A549 (cell line): Measurements from ENCODE around the gene ZCCHC24. TPM values are rescaled to one million over a fixed set of nuclear protein-coding genes. Genes with fewer than 3 reads are reported as not detected.

Experiments used
- ATAC-seq, 2 experiments: fragments of 200-7000 bp in 1 of 2; fragments of >200 bp in 1 of 2; cut with Nextera tagmentation in 1 of 2; cut with Tn5 transposase in 1 of 2; 3 replicates each; pipeline versions ENCODE4 v1.8.0 to v1.9.1; 2018 to 2020; ENCODE audit warnings: mild to moderate bottlenecking in 1 of 2, moderate library complexity in 1 of 2
- CTCF ChIA-PET: fragments of 300-600 bp; sonication (Branson Sonifier 250); formaldehyde crosslinking; extraction: SDS; loops from one replicate; lab custom pipeline; 2021; ENCODE audit warnings: antibody characterized with exemption, inconsistent platforms; lab: Yijun Ruan, JAX
- POLR2A ChIA-PET: fragments of 350-600 bp; formaldehyde crosslinking; extraction: SDS; loops from one replicate; lab custom pipeline; 2021; ENCODE audit warnings: antibody characterized with exemption, inconsistent platforms; lab: Yijun Ruan, JAX
- DNase-seq, 2 experiments: peaks; one replicate each; pipeline versions ENCODE4 v3.0.0 to v3.0.0-alpha.2; 2011 to 2016; ENCODE audit warnings: low read depth in 1 of 2, low spot score in 1 of 2
- FAIRE-seq: peaks from 2 replicates; lab custom pipeline; 2011; peaks lifted over from hg19 to GRCh38; lab: Jason Lieb, UNC
- H3K27ac ChIP-seq, 2 experiments: fragments of >200 bp; sonication (Bioruptor Twin); formaldehyde crosslinking; 3 replicates each; pipeline ENCODE4 v1.5.1; 2016 to 2017
- H3K4me1 ChIP-seq: fragments of >200 bp; sonication (Bioruptor Twin); formaldehyde crosslinking; 3 replicates; pipeline ENCODE4 v1.6.1; 2016
- H3K4me2 ChIP-seq: fragments of >200 bp; sonication (Bioruptor Twin); formaldehyde crosslinking; 3 replicates; pipeline ENCODE4 v1.6.1; 2016
- H3K4me3 ChIP-seq: fragments of >200 bp; sonication (Bioruptor Twin); formaldehyde crosslinking; 3 replicates; pipeline ENCODE4 v1.5.1; 2016
- H3K9me3 ChIP-seq: fragments of >200 bp; sonication (Bioruptor Twin); formaldehyde crosslinking; 3 replicates; pipeline ENCODE4 v1.6.1; 2016
- BHLHE40 ChIP-seq: IDR thresholded peaks from 2 replicates; pipeline ENCODE4 v1.6.1; 2012; ENCODE audit warnings: low read depth, low read length, inconsistent platforms
- CHD4 ChIP-seq: fragments of 200-600 bp; sonication (generic); IDR thresholded peaks from 2 replicates; pipeline ENCODE4 v1.6.1; 2016; ENCODE audit warnings: antibody characterized with exemption, mild to moderate bottlenecking, borderline replicate concordance
- EHF ChIP-seq: fragments of 250-450 bp; sonication (Bioruptor Pico); IDR thresholded peaks from 2 replicates; pipeline ENCODE4 v1.5.0; 2020; ENCODE audit warnings: mild to moderate bottlenecking
- EHMT2 ChIP-seq: fragments of 200-600 bp; sonication (generic); IDR thresholded peaks from 2 replicates; pipeline ENCODE4 v1.6.1; 2016; ENCODE audit warnings: antibody characterized with exemption, low read depth, mild to moderate bottlenecking, moderate library complexity
- HEYL ChIP-seq: fragments of 250-450 bp; sonication (Bioruptor Pico); IDR thresholded peaks from 2 replicates; pipeline ENCODE4 v1.8.0; 2021; ENCODE audit warnings: mild to moderate bottlenecking, moderate library complexity
- HMGXB4 ChIP-seq: fragments of 250-450 bp; sonication (Bioruptor Pico); IDR thresholded peaks from 2 replicates; pipeline ENCODE4 v1.5.0; 2021; ENCODE audit warnings: mild to moderate bottlenecking, moderate library complexity, borderline replicate concordance
- HOXB13 ChIP-seq: fragments of 250-450 bp; sonication (Bioruptor Pico); IDR thresholded peaks from 2 replicates; pipeline ENCODE4 v1.5.0; 2020; ENCODE audit warnings: low read depth, mild to moderate bottlenecking, moderate library complexity
- KDM1A ChIP-seq: fragments of 200-600 bp; sonication (generic); IDR thresholded peaks from 2 replicates; pipeline ENCODE4 v1.6.1; 2016; ENCODE audit warnings: low read depth, mild to moderate bottlenecking
- NFE2L2 ChIP-seq: fragments of 150-350 bp; conservative IDR thresholded peaks from 2 replicates; pipeline ENCODE4 v1.6.1; 2014; ENCODE audit warnings: low read length
- RAD21 ChIP-seq, 2 experiments: fragments of >200 bp in 1 of 2; sonication (Bioruptor Twin) in 1 of 2; formaldehyde crosslinking in 1 of 2; IDR thresholded peaks in 1 of 2; conservative IDR thresholded peaks in 1 of 2; 2 replicates in 1 of 2; 3 replicates in 1 of 2; pipeline ENCODE4 v1.6.1; 2012 to 2018; ENCODE audit warnings: inconsistent platforms in 1 of 2
- RCOR1 ChIP-seq: fragments of 150-350 bp; IDR thresholded peaks from 2 replicates; pipeline ENCODE4 v1.6.1; 2014; ENCODE audit warnings: antibody characterized with exemption, low read length, low read depth
- RNF2 ChIP-seq: fragments of 200-600 bp; sonication (generic); IDR thresholded peaks from 2 replicates; pipeline ENCODE4 v1.6.1; 2016; ENCODE audit warnings: low read depth, mild to moderate bottlenecking, antibody characterized with exemption, moderate library complexity, borderline replicate concordance
- TP53 ChIP-seq: fragments of 250-450 bp; sonication (Bioruptor Pico); IDR thresholded peaks from 2 replicates; pipeline ENCODE4 v1.5.0; 2021; ENCODE audit warnings: mild to moderate bottlenecking, moderate library complexity
- ZFP36 ChIP-seq: fragments of 450-650 bp; IDR thresholded peaks from 2 replicates; pipeline ENCODE4 v1.6.1; 2014; ENCODE audit warnings: borderline replicate concordance; ENCODE audit not compliant: partially characterized antibody
- WGBS: methylation state at CpG from one replicate; pipeline ENCODE4 v1.1.6; 2017; ENCODE audit errors: missing lambda C conversion rate; 5-methylcytosine and 5-hydroxymethylcytosine counted together
- polyA plus RNA-seq, 4 experiments: library from polyadenylated mRNA; depleted of rRNA in 3 of 4; stranded (reverse); fragments of >200 nt; fragmentation: RNase III in 1 of 4; extraction: RNeasy Plus Mini Kit Qiagen cat#74134 plus additional on column Dnase treatment in 1 of 4; gene quantifications; 2 replicates in 3 of 4; 3 replicates in 1 of 4; pipeline ENCODE4 v1.2.3, GENCODE V29; 2011 to 2017
- TF ChIP-seq, protein P1 (sequence below): fragments of 200-600 bp; sonication (generic); IDR thresholded peaks from 2 replicates; pipeline ENCODE4 v1.6.1; 2016; ENCODE audit warnings: antibody characterized with exemption, mild to moderate bottlenecking, moderate library complexity

Gene ZCCHC24
- polyA plus RNA-seq, 2 of the 4 experiments (the other 2 are of a cell fraction), result 2.4 to 4.2 TPM

- no peak overlapping the region for H3K4me3 ChIP-seq
- ATAC-seq, result peak; percentile 48 to 82; a peak in 5 of 6 replicates
- CTCF ChIA-PET, result interaction anchor here (1.2 to 1.8 kb wide), 3 partner anchors 10 to 106 kb away, joined by 4 to 7 read pairs (median 4); no protein-coding TSS in a partner anchor
- H3K27ac ChIP-seq, result peak overlapping the region; percentile 30 to 55; a peak in 3 of 6 replicates
- FAIRE-seq, result no peak
- TF ChIP-seq EHF (CRISPR knock-in tag), result no peak
- TF ChIP-seq RCOR1, result no peak
- no peak for TF ChIP-seq NFE2L2
- no peak for TF ChIP-seq RAD21 (conservative IDR thresholded peaks at IDR 0.05 in 1 of 2, IDR thresholded peaks at IDR 0.05 in 1 of 2)
- TF ChIP-seq, protein P1, sequence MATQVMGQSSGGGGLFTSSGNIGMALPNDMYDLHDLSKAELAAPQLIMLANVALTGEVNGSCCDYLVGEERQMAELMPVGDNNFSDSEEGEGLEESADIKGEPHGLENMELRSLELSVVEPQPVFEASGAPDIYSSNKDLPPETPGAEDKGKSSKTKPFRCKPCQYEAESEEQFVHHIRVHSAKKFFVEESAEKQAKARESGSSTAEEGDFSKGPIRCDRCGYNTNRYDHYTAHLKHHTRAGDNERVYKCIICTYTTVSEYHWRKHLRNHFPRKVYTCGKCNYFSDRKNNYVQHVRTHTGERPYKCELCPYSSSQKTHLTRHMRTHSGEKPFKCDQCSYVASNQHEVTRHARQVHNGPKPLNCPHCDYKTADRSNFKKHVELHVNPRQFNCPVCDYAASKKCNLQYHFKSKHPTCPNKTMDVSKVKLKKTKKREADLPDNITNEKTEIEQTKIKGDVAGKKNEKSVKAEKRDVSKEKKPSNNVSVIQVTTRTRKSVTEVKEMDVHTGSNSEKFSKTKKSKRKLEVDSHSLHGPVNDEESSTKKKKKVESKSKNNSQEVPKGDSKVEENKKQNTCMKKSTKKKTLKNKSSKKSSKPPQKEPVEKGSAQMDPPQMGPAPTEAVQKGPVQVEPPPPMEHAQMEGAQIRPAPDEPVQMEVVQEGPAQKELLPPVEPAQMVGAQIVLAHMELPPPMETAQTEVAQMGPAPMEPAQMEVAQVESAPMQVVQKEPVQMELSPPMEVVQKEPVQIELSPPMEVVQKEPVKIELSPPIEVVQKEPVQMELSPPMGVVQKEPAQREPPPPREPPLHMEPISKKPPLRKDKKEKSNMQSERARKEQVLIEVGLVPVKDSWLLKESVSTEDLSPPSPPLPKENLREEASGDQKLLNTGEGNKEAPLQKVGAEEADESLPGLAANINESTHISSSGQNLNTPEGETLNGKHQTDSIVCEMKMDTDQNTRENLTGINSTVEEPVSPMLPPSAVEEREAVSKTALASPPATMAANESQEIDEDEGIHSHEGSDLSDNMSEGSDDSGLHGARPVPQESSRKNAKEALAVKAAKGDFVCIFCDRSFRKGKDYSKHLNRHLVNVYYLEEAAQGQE, result no peak
- no peak for TF ChIP-seq HOXB13
- TF ChIP-seq EHMT2, result no peak
- TF ChIP-seq CHD4, result no peak
- TF ChIP-seq TP53 (CRISPR knock-in tag), result no peak
- TF ChIP-seq, all 56 proteins: peak for 0
- peak overlapping the region; percentile 39; the same call in 2 of the 3 replicates for H3K4me2 ChIP-seq
- POLR2A ChIA-PET, result no interaction called here
- WGBS, result 44% methylated on average over 8 of the region's 11 CpGs
- peak in 1 of 2 experiments; percentile 65 for DNase-seq
- no peaks in the 10 kb centered on the region for H3K9me3 ChIP-seq
- peaks cover 28% of the 10 kb centered on the region for H3K4me1 ChIP-seq
Measured at GRCh38 chr10:79381804-79382221, 63.6 kb downstream of the ZCCHC24 start.

GRCh38 chr10:79380946-79381721 lies 64.3 kb downstream of the ZCCHC24 start:
- FAIRE-seq (no peak), ATAC-seq (no peak; a peak in 1 of 6 replicates)
- peak overlapping the region; percentile 39; the same call in 2 of the 3 replicates for H3K4me2 ChIP-seq

More at GRCh38 chr10:79380946-79381721, 64.3 kb downstream of the ZCCHC24 start:
- no peak for TF ChIP-seq HMGXB4
- no peak for TF ChIP-seq HEYL (CRISPR knock-in tag)
- no peak for TF ChIP-seq RAD21 (conservative IDR thresholded peaks at IDR 0.05 in 1 of 2, IDR thresholded peaks at IDR 0.05 in 1 of 2)
- no peak for TF ChIP-seq BHLHE40
- TF ChIP-seq KDM1A, result no peak
- no peak for TF ChIP-seq RNF2
- no peak for TF ChIP-seq ZFP36
- no peak for TF ChIP-seq TP53 (CRISPR knock-in tag)
- no peaks in the 10 kb centered on the region for H3K9me3 ChIP-seq
- H3K27ac ChIP-seq, result peak overlapping the region; percentile 30 to 55; a peak in 4 of 6 replicates
- 78% methylated on average over 7 of the region's 9 CpGs for WGBS
- DNase-seq, result no peak
- CTCF ChIA-PET, result interaction anchor here (1.5 to 1.8 kb wide), 2 partner anchors 106 to 121 kb away, joined by 3 to 7 read pairs; no protein-coding TSS in a partner anchor
- peaks cover 28% of the 10 kb centered on the region for H3K4me1 ChIP-seq
- no peak overlapping the region for H3K4me3 ChIP-seq
- POLR2A ChIA-PET, result no interaction called here
